GM18502 (cell line): ENCODE measurements around the gene WDR77.

Source experiments
- ATAC-seq: cut with Tn5 transposase; IDR thresholded peaks from one replicate; pipeline ENCODE4 v1.9.1; 2021; ENCODE audit warnings: mild to moderate bottlenecking; ENCODE audit not compliant: unreplicated experiment, poor library complexity

WDR77 gene

GRCh38 chr1:111441573-111442192, 7.4 kb downstream of the WDR77 start:
- no peak for ATAC-seq

- ATAC-seq = no peak
Observed at GRCh38 chr1:111439461-111440351, 9.3 kb downstream of the WDR77 start.

GRCh38 chr1:111436726-111437125, 12.3 kb downstream of the WDR77 start:
- ATAC-seq = no peak

GRCh38 chr1:111424281-111424680, 24.8 kb downstream of the WDR77 start:
- ATAC-seq = no peak

GRCh38 chr1:111422546-111423391, 26.3 kb downstream of the WDR77 start:
- no peak for ATAC-seq

- ATAC-seq = no peak
Observed at GRCh38 chr1:111420377-111420776, 28.7 kb downstream of the WDR77 start.

GRCh38 chr1:111419037-111419436, 30.0 kb downstream of the WDR77 start:
- ATAC-seq = no peak

GRCh38 chr1:111417755-111418154, 31.3 kb downstream of the WDR77 start:
- ATAC-seq = no peak

GRCh38 chr1:111415461-111415860, 33.6 kb downstream of the WDR77 start:
- ATAC-seq = no peak

GRCh38 chr1:111414756-111415155, 34.3 kb downstream of the WDR77 start:
- no peak for ATAC-seq

GRCh38 chr1:111412839-111413238, 36.2 kb downstream of the WDR77 start:
- ATAC-seq = no peak

GRCh38 chr1:111407301-111407700, 41.8 kb downstream of the WDR77 start:
- ATAC-seq = no peak

- peak; percentile 80 for ATAC-seq
Observed at GRCh38 chr1:111406321-111406768, 42.7 kb downstream of the WDR77 start.

- ATAC-seq = no peak
Observed at GRCh38 chr1:111404588-111404987, 44.5 kb downstream of the WDR77 start.

- no peak for ATAC-seq
Observed at GRCh38 chr1:111402083-111402482, 47.0 kb downstream of the WDR77 start.

GRCh38 chr1:111399792-111400610, 49.1 kb downstream of the WDR77 start:
- ATAC-seq = no peak

GRCh38 chr1:111392460-111392945, 56.6 kb downstream of the WDR77 start:
- no peak for ATAC-seq

- no peak for ATAC-seq
Observed at GRCh38 chr1:111392042-111392441, 57.0 kb downstream of the WDR77 start.
